WTC11 (cell line): ENCODE measurements around the gene GNA12. TPM values are rescaled to one million over a fixed set of nuclear protein-coding genes. Genes with fewer than 3 reads are reported as not detected.

Experiments used
- ATAC-seq: fragments of 200-7000 bp; cut with Tn5 transposase; 2 replicates; pipeline ENCODE4 v1.10.0; 2021; ENCODE audit warnings: mild to moderate bottlenecking, moderate library complexity
- CTCF ChIA-PET: fragments of 300-600 bp; sonication (Branson Sonifier 250); formaldehyde crosslinking; loops from one replicate; lab custom pipeline; 2021; ENCODE audit warnings: antibody characterized with exemption; lab: Charles Lee
- POLR2A ChIA-PET: fragments of 350-600 bp; sonication (Branson Sonifier 250); formaldehyde crosslinking; loops from one replicate; lab custom pipeline; 2021; ENCODE audit warnings: antibody characterized with exemption; lab: Charles Lee
- DNase-seq: peaks from one replicate; pipeline ENCODE4 v3.0.0; 2021; ENCODE audit warnings: low spot score
- H3K27ac Mint-ChIP-seq: 2 replicates; pipeline ENCODE4 v1.8.0; 2021; ENCODE audit warnings: mixed read lengths
- H3K27me3 Mint-ChIP-seq: 2 replicates; pipeline ENCODE4 v1.8.0; 2021; ENCODE audit warnings: low read depth, mild to moderate bottlenecking, moderate library complexity, mixed read lengths
- H3K36me3 Mint-ChIP-seq: 2 replicates; pipeline ENCODE4 v1.8.0; 2021; ENCODE audit warnings: mixed read lengths
- H3K4me1 Mint-ChIP-seq: 2 replicates; pipeline ENCODE4 v1.8.0; 2022; ENCODE audit warnings: mixed read lengths
- H3K4me3 Mint-ChIP-seq: 2 replicates; pipeline ENCODE4 v1.8.0; 2021; ENCODE audit warnings: mild to moderate bottlenecking, moderate library complexity, mixed read lengths
- H3K9me3 Mint-ChIP-seq: 2 replicates; pipeline ENCODE4 v1.8.0; 2021; ENCODE audit warnings: mixed read lengths
- ATF2 ChIP-seq: sonication (generic); formaldehyde crosslinking; IDR thresholded peaks from 2 replicates; pipeline ENCODE4 v1.8.1; 2022; ENCODE audit warnings: low read depth, missing genetic modification reagents, borderline replicate concordance
- CREM ChIP-seq: sonication (generic); formaldehyde crosslinking; IDR thresholded peaks from 2 replicates; pipeline ENCODE4 v1.8.1; 2022; ENCODE audit warnings: mild to moderate bottlenecking, missing genetic modification reagents, moderate library complexity
- E2F4 ChIP-seq: sonication (generic); formaldehyde crosslinking; IDR thresholded peaks from 2 replicates; pipeline ENCODE4 v1.8.1; 2022; ENCODE audit warnings: low read depth, mild to moderate bottlenecking, moderate library complexity, missing genetic modification reagents, borderline replicate concordance
- E2F5 ChIP-seq: sonication (generic); formaldehyde crosslinking; IDR thresholded peaks from 2 replicates; pipeline ENCODE4 v1.8.1; 2022; ENCODE audit warnings: mild to moderate bottlenecking, moderate library complexity, missing genetic modification reagents
- ELF4 ChIP-seq: sonication (generic); formaldehyde crosslinking; IDR thresholded peaks from 2 replicates; pipeline ENCODE4 v1.8.1; 2022; ENCODE audit warnings: low read depth, mild to moderate bottlenecking, moderate library complexity, missing genetic modification reagents
- ERG ChIP-seq: fragments of 250-450 bp; sonication (Bioruptor Pico); IDR thresholded peaks from 2 replicates; pipeline ENCODE4 v1.8.0; 2021; ENCODE audit warnings: mild to moderate bottlenecking
- FOXJ3 ChIP-seq: sonication (generic); formaldehyde crosslinking; IDR thresholded peaks from 2 replicates; pipeline ENCODE4 v1.9.0; 2021; ENCODE audit warnings: missing genetic modification reagents, mild to moderate bottlenecking, borderline replicate concordance
- FOXP1 ChIP-seq: sonication (generic); formaldehyde crosslinking; IDR thresholded peaks from 2 replicates; pipeline ENCODE4 v1.8.0; 2022; ENCODE audit warnings: missing genetic modification reagents, mild to moderate bottlenecking, moderate library complexity, borderline replicate concordance
- IRF2 ChIP-seq: sonication (generic); formaldehyde crosslinking; IDR thresholded peaks from 2 replicates; pipeline ENCODE4 v1.8.0; 2022; ENCODE audit warnings: low read depth, missing genetic modification reagents, borderline replicate concordance
- NFE2L1 ChIP-seq: sonication (generic); formaldehyde crosslinking; IDR thresholded peaks from 2 replicates; pipeline ENCODE4 v1.8.1; 2023; ENCODE audit warnings: missing genetic modification reagents
- OVOL2 ChIP-seq: fragments of 250-450 bp; sonication (Bioruptor Pico); IDR thresholded peaks from 2 replicates; pipeline ENCODE4 v1.9.0; 2021; ENCODE audit warnings: mild to moderate bottlenecking, borderline replicate concordance
- RORB ChIP-seq: fragments of 250-450 bp; sonication (Bioruptor Pico); IDR thresholded peaks from 2 replicates; pipeline ENCODE4 v1.9.0; 2021; ENCODE audit warnings: mild to moderate bottlenecking
- SMAD4 ChIP-seq: sonication (generic); formaldehyde crosslinking; IDR thresholded peaks from 2 replicates; pipeline ENCODE4 v1.8.0; 2022; ENCODE audit warnings: mild to moderate bottlenecking, missing genetic modification reagents
- SOX15 ChIP-seq: fragments of 250-450 bp; sonication (Bioruptor Pico); IDR thresholded peaks from 2 replicates; pipeline ENCODE4 v1.9.0; 2021; ENCODE audit warnings: mild to moderate bottlenecking
- ZBTB43 ChIP-seq: sonication (generic); formaldehyde crosslinking; IDR thresholded peaks from 2 replicates; pipeline ENCODE4 v1.8.1; 2023; ENCODE audit warnings: mild to moderate bottlenecking, missing genetic modification reagents
- ZNF121 ChIP-seq: sonication (generic); formaldehyde crosslinking; IDR thresholded peaks from 2 replicates; pipeline ENCODE4 v1.8.0; 2023; ENCODE audit warnings: missing genetic modification reagents
- ZNF138 ChIP-seq: sonication (generic); formaldehyde crosslinking; conservative IDR thresholded peaks from 2 replicates; pipeline ENCODE4 v1.8.1; 2022; ENCODE audit warnings: mild to moderate bottlenecking, moderate library complexity, missing genetic modification reagents
- ZNF317 ChIP-seq: sonication (generic); formaldehyde crosslinking; IDR thresholded peaks from 2 replicates; pipeline ENCODE4 v1.8.1; 2023; ENCODE audit warnings: low read depth, mild to moderate bottlenecking, moderate library complexity, missing genetic modification reagents, borderline replicate concordance
- ZNF396 ChIP-seq: fragments of 250-450 bp; sonication (Bioruptor Pico); IDR thresholded peaks from 2 replicates; pipeline ENCODE4 v1.8.0; 2021; ENCODE audit warnings: mild to moderate bottlenecking, moderate library complexity, borderline replicate concordance
- ZNF532 ChIP-seq: fragments of 250-450 bp; sonication (Bioruptor Pico); IDR thresholded peaks from 2 replicates; pipeline ENCODE4 v1.9.0; 2021; ENCODE audit warnings: mild to moderate bottlenecking, borderline replicate concordance
- total RNA-seq: library from RNA; stranded (reverse); gene quantifications from 3 replicates; pipeline ENCODE4 v1.2.3, GENCODE V29; 2021

Gene GNA12
- total RNA-seq, 1 experiment from 2014 or later, result 99.6 TPM

- Mint-ChIP-seq H3K4me1 (peaks cover 5% of the 10 kb centered on the region), H3K4me3 (no peak overlapping the region), H3K36me3 (peaks cover 45% of the 10 kb centered on the region), H3K27ac (peak overlapping the region; percentile 43; the same call in 1 of the 2 replicates), H3K27me3 (no peaks in the 10 kb centered on the region), H3K9me3 (no peaks in the 10 kb centered on the region)
- POLR2A ChIA-PET, result no interaction called here
- no peak for TF ChIP-seq NFE2L1
- TF ChIP-seq ZNF121 (CRISPR knock-in tag), result no peak
- no peak for TF ChIP-seq IRF2 (CRISPR knock-in tag)
- no peak for TF ChIP-seq RORB (CRISPR knock-in tag)
- no peak for TF ChIP-seq SMAD4 (CRISPR knock-in tag)
- no peak for TF ChIP-seq E2F5
- ATAC-seq (no peak), DNase-seq (no peak)
- CTCF ChIA-PET, result interaction anchor here (0.7 to 8.9 kb wide), 12 partner anchors 10 to 262 kb away, joined by 3 to 102 read pairs (median 6); partner anchors contain the start of gene AMZ1
Observed at GRCh38 chr7:2713978-2714377, 130.1 kb downstream of the GNA12 start.

- no peak for DNase-seq
Observed at GRCh38 chr7:2713370-2713769, 130.7 kb downstream of the GNA12 start.

More at GRCh38 chr7:2713370-2713769, 130.7 kb downstream of the GNA12 start:
- peaks cover 40% of the 10 kb centered on the region for H3K36me3 Mint-ChIP-seq
- no peaks in the 10 kb centered on the region for H3K9me3 Mint-ChIP-seq
- ATAC-seq, result no peak
- POLR2A ChIA-PET, result no interaction called here
- H3K4me1 Mint-ChIP-seq, result peaks cover 5% of the 10 kb centered on the region
- TF ChIP-seq ZNF138 (no peak), ZNF532 (no peak), SMAD4 (CRISPR knock-in tag) (no peak), OVOL2 (CRISPR knock-in tag) (no peak), ZBTB43 (CRISPR knock-in tag) (no peak), FOXP1 (CRISPR knock-in tag) (no peak), ELF4 (CRISPR knock-in tag) (no peak), ATF2 (CRISPR knock-in tag) (no peak), ZNF396 (CRISPR knock-in tag) (no peak), FOXJ3 (no peak), SOX15 (CRISPR knock-in tag) (no peak), CREM (CRISPR knock-in tag) (no peak), ERG (CRISPR knock-in tag) (no peak), E2F4 (CRISPR knock-in tag) (no peak), ZNF317 (no peak)
- peak overlapping the region; percentile 81 for H3K27ac Mint-ChIP-seq
- no peak overlapping the region for H3K4me3 Mint-ChIP-seq
- CTCF ChIA-PET, result interaction anchor here (0.5 to 8.9 kb wide), 14 partner anchors 9 to 262 kb away, joined by 3 to 102 read pairs (median 6); partner anchors contain the start of gene AMZ1
- H3K27me3 Mint-ChIP-seq, result no peaks in the 10 kb centered on the region
